GM20000 (cell line): ENCODE data around the gene PDE4A.

ENCODE experiments used
- DNase-seq: peaks from one replicate; pipeline ENCODE4 v3.0.0; 2012; ENCODE audit warnings: low spot score
- TF ChIP-seq, protein P1 (sequence below): IDR thresholded peaks from 2 replicates; pipeline ENCODE4 v1.5.1; 2012; ENCODE audit warnings: mild to moderate bottlenecking, control low read depth; ENCODE audit errors: extremely low read depth, missing control alignments

The PDE4A gene

DNA sequence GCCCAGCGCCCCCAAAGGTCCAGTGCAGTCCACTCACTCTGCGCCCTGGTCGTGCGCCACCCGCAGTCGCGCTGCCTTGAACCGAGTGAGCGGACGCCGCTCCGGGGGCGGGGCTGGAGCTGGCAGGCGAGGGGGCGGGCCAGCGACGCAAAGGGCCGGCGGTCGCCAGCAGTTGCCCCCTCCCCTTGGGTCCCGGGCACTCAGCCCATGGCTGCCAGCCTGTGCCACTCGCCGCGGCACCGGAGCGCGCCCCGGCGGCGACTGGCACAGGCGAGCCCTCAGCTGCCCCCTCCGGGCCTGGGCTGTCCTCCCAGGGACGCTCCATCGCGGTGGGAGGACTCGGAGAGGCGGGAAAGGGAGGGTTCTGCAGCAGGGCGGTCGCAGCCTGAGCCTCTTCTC, 97.0 kb downstream of the PDE4A start, which contains the start of gene S1PR5:
Gene S1PR5, minus strand, starts transcription at position 87 of the 399 bp plus-strand sequence. CDS start 2,436 bp downstream, outside the sequence.
- no peak for DNase-seq
- TF ChIP-seq, protein P1, sequence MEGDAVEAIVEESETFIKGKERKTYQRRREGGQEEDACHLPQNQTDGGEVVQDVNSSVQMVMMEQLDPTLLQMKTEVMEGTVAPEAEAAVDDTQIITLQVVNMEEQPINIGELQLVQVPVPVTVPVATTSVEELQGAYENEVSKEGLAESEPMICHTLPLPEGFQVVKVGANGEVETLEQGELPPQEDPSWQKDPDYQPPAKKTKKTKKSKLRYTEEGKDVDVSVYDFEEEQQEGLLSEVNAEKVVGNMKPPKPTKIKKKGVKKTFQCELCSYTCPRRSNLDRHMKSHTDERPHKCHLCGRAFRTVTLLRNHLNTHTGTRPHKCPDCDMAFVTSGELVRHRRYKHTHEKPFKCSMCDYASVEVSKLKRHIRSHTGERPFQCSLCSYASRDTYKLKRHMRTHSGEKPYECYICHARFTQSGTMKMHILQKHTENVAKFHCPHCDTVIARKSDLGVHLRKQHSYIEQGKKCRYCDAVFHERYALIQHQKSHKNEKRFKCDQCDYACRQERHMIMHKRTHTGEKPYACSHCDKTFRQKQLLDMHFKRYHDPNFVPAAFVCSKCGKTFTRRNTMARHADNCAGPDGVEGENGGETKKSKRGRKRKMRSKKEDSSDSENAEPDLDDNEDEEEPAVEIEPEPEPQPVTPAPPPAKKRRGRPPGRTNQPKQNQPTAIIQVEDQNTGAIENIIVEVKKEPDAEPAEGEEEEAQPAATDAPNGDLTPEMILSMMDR, result no peak

DNA sequence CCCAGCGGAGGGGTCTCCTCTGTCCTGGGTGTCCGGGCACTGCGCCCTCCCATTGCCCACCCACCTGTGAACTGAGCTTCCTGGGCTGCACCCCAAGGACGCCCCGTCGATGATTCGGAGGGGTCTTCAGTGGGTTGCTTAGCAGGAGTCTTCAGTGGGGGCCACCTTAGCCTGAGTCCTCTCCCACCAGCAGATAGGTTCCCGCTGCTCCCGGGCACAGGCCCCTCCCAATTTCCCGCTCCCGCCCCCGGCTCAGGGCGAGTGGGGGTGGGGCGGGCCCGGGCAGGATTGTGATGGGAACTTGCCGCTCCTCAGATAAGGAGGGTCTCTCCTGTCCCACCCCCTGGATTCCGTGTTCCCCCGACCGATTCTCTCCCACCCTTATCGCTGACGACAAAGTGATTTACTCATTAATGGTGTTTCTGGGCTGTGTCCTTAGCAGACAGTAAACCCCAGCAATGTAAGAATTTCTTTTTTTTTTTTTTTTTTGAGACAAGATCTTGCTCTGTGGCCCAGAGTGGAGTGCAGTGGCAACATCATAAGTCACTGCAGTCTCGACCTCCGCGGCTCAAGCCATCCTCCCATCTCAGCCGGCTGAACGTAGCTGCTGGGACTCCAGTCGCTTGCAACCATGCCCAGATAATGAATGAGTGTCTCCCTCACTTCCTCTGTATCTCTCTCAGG, 97.6 kb downstream of the PDE4A start:
- TF ChIP-seq, protein P1, result no peak
- DNase-seq, result no peak

DNA sequence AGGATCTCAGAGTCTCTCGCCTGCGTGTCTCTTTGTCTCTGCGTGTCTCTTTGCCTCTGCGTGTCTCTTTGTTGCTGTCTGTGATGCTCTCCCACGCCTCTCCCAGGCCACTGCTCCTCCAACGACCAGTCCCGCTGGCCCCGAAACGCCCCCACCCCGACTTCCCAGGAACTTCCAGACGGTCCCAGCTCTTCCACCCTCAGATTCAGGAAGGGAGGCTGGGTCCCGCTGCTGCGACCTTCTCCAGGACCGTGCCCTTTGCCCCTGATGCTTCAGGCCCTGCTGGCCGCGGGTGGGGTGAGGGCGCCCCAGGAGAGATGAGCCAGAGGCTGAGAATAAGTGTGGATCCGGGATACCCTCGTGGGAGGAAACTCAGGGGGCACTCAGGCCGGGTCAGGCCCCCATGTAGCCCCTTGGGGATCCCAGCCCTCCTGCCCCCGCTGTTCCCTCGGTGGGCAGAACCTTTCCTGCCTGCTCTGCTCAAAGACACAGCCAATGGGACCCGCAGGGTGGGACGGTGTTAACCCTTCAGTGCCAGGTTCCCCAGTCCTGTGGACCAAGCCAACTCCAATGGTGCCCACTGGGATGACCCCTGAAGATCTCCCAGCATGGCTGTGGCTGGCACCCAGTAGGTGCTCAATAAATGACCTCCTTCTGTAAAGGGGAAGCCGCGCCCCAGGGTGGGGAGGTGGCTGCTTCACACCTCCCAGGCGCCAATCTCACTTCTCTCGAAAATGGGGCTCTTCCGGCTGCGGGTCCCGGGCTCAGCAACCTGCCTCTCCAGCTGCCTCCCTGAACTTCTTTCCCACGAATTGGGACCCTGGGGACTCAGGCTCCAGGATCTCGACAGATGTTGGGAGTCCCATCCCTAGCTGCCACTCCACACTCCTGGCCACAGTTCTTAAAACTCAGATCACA, 98.4 kb downstream of the PDE4A start:
- TF ChIP-seq, protein P1, result no peak
- peak; percentile 62 for DNase-seq
